ENCODE data around the gene PAQR6. TPM values are rescaled to one million over a fixed set of nuclear protein-coding genes. Genes with fewer than 3 reads are reported as not detected.

Gene PAQR6
- total and polyA plus RNA-seq, 2 of the 4 experiments (the other 2 are of a cell fraction) = under 0.01 to 0.67 TPM

DNA sequence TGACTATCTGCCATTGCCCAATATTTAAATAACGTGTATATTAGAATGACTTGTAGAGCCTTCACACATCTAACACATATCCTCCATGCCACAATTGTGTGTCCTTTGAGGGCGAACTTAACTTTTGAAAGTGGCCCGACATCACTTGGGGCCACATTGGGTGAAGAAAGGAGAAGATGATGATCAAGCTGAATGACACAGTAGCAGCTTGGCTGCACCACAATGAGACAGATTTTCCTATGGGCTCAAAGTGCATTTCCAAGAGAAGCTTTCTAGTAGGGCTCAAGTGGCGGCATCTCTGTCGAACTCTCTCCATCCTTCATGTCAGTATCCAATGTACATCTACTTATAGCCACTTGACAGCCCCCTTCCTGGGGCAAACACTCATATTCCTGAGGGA lies 9.6 kb downstream of the PAQR6 start:
- no peak overlapping the region for H3K4me2 ChIP-seq (ENCODE audit: low read depth, low read length)
- TF ChIP-seq CEBPB (IDR thresholded peaks at IDR 0.05; ENCODE audit: low read depth, low read length) = no peak
- TF ChIP-seq POLR2A (IDR thresholded peaks at IDR 0.05; ENCODE audit: low read depth, low read length) = no peak
- no peak for TF ChIP-seq SMC3 (IDR thresholded peaks at IDR 0.05; ENCODE audit: low read depth, low read length)
- TF ChIP-seq MAFK (IDR thresholded peaks at IDR 0.05; ENCODE audit: low read depth, low read length) = no peak
- no peak for TF ChIP-seq BHLHE40 (IDR thresholded peaks at IDR 0.05; ENCODE audit: low read depth, low read length)
- TF ChIP-seq, protein P1, sequence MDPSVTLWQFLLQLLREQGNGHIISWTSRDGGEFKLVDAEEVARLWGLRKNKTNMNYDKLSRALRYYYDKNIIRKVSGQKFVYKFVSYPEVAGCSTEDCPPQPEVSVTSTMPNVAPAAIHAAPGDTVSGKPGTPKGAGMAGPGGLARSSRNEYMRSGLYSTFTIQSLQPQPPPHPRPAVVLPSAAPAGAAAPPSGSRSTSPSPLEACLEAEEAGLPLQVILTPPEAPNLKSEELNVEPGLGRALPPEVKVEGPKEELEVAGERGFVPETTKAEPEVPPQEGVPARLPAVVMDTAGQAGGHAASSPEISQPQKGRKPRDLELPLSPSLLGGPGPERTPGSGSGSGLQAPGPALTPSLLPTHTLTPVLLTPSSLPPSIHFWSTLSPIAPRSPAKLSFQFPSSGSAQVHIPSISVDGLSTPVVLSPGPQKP (IDR thresholded peaks at IDR 0.05; ENCODE audit: borderline replicate concordance, low read depth, low read length) = no peak
- TF ChIP-seq CHD1 (IDR thresholded peaks at IDR 0.05; ENCODE audit: low read depth, low read length) = no peak
- no peak for TF ChIP-seq RAD21 (IDR thresholded peaks at IDR 0.05; ENCODE audit: low read length)
- TF ChIP-seq FOS (IDR thresholded peaks at IDR 0.05; ENCODE audit: low read depth, low read length) = no peak
- no peak for TF ChIP-seq MXI1 (IDR thresholded peaks at IDR 0.05; ENCODE audit: borderline replicate concordance, low read depth, low read length)
- TF ChIP-seq, protein P2, sequence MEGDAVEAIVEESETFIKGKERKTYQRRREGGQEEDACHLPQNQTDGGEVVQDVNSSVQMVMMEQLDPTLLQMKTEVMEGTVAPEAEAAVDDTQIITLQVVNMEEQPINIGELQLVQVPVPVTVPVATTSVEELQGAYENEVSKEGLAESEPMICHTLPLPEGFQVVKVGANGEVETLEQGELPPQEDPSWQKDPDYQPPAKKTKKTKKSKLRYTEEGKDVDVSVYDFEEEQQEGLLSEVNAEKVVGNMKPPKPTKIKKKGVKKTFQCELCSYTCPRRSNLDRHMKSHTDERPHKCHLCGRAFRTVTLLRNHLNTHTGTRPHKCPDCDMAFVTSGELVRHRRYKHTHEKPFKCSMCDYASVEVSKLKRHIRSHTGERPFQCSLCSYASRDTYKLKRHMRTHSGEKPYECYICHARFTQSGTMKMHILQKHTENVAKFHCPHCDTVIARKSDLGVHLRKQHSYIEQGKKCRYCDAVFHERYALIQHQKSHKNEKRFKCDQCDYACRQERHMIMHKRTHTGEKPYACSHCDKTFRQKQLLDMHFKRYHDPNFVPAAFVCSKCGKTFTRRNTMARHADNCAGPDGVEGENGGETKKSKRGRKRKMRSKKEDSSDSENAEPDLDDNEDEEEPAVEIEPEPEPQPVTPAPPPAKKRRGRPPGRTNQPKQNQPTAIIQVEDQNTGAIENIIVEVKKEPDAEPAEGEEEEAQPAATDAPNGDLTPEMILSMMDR (conservative IDR thresholded peaks at IDR 0.05; ENCODE audit: low read depth, low read length) = no peak
- TF ChIP-seq, protein P3, sequence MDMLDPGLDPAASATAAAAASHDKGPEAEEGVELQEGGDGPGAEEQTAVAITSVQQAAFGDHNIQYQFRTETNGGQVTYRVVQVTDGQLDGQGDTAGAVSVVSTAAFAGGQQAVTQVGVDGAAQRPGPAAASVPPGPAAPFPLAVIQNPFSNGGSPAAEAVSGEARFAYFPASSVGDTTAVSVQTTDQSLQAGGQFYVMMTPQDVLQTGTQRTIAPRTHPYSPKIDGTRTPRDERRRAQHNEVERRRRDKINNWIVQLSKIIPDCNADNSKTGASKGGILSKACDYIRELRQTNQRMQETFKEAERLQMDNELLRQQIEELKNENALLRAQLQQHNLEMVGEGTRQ (IDR thresholded peaks at IDR 0.05; ENCODE audit: low read depth, low read length) = no peak
- TF ChIP-seq NFE2L2 (IDR thresholded peaks at IDR 0.05; ENCODE audit: low read depth, low read length) = no peak
- no peak for TF ChIP-seq RFX5 (IDR thresholded peaks at IDR 0.05; ENCODE audit: low read depth, low read length)
- TF ChIP-seq RCOR1 (IDR thresholded peaks at IDR 0.05; ENCODE audit: insufficient replicate concordance, low read length) = no peak
- TF ChIP-seq MAZ (IDR thresholded peaks at IDR 0.05; ENCODE audit: borderline replicate concordance, low read depth, low read length) = no peak
- DNase-seq (no peak), ATAC-seq (ENCODE audit: low read depth) (no peak)
- no TSS peak for BruUV-seq (replicated peaks)
- peaks cover 37% of the 10 kb centered on the region for H3K36me3 ChIP-seq (ENCODE audit: control insufficient read depth, insufficient read depth, low read length)
- H3K4ac ChIP-seq (ENCODE audit: low read depth, low read length) = no peak overlapping the region
- no peak overlapping the region for H2AFZ ChIP-seq (replicated peaks; ENCODE audit: low read length, poor library complexity)
- peaks cover 7% of the 10 kb centered on the region; the same call in 1 of the 2 replicates for H4K20me1 ChIP-seq (ENCODE audit: insufficient read depth, low read length)
- dilution Hi-C loops (cut with HindIII; ENCODE audit: low sequenced_read_pairs, unreplicated experiment) (no loop called here), intact Hi-C loops (cut with micrococcal nuclease) (no loop called here), in situ Hi-C loops (cut with MboI; ENCODE audit: low sequenced_read_pairs) (no loop called here)
- H3K18ac ChIP-seq (ENCODE audit: low read depth, low read length) = no peak overlapping the region
- no peaks in the 10 kb centered on the region for H3K9me3 ChIP-seq (ENCODE audit: control insufficient read depth, insufficient read depth, low read length)
- H3K14ac ChIP-seq (replicated peaks; ENCODE audit: low read depth, low read length) = no peak overlapping the region
- no peak overlapping the region for H3K56ac ChIP-seq (ENCODE audit: extremely low read depth, insufficient read depth, low read length)
- no peak overlapping the region for H2AK5ac ChIP-seq (ENCODE audit: low read depth, low read length)
- H2BK120ac ChIP-seq (ENCODE audit: low read depth, low read length) = no peak overlapping the region
- H3K23ac ChIP-seq (ENCODE audit: low read depth, low read length) = no peak overlapping the region
- no peak overlapping the region for H4K5ac ChIP-seq (ENCODE audit: low read depth, low read length)
- CTCF ChIA-PET = no interaction called here
- no peak overlapping the region for H2BK15ac ChIP-seq (ENCODE audit: low read depth, low read length)
- no peak overlapping the region for H2BK20ac ChIP-seq (ENCODE audit: low read depth, low read length)
- H3K9me1 ChIP-seq (ENCODE audit: insufficient read depth, low read length) = peaks cover 11% of the 10 kb centered on the region; the same call in 1 of the 2 replicates
- 93% methylated on average over 2 of the region's 5 CpGs; no CpG with 5 or more reads in 1 of the 2 experiments for WGBS, 2 experiments (ENCODE audit: extremely low coverage in 2 of 2, insufficient read length in 1 of 2)
- H4K91ac ChIP-seq (ENCODE audit: insufficient read depth, low read depth, low read length) = no peak overlapping the region
- H3K79me1 ChIP-seq (ENCODE audit: low read depth in 1 of 2, low read length in 2 of 2) = peaks cover 0 to 6% of the 10 kb centered on the region in 2 experiments; a peak in 2 of 4 replicates
- no peak overlapping the region for H2AK9ac ChIP-seq (replicated peaks; ENCODE audit: low read depth, low read length, poor library complexity)
- H3K27me3 ChIP-seq (ENCODE audit: control insufficient read depth, insufficient read depth, low read length) = no peaks in the 10 kb centered on the region
- H3K9ac ChIP-seq (ENCODE audit: low read depth, low read length) = no peak overlapping the region
- no peak overlapping the region for H3K27ac ChIP-seq (ENCODE audit: insufficient read depth, low read length)
- POLR2A ChIA-PET (ENCODE audit: unreplicated experiment) = no interaction called here
- H3K4me1 ChIP-seq (ENCODE audit: control insufficient read depth, insufficient read depth, low read length) = peaks cover 6% of the 10 kb centered on the region
- no peak overlapping the region for H2BK5ac ChIP-seq (ENCODE audit: low read depth, low read length, poor library complexity, severe bottlenecking)
- no peak overlapping the region for H4K8ac ChIP-seq (ENCODE audit: low read depth in 2 of 2, low read length in 2 of 2)
- H3K4me3 ChIP-seq (ENCODE audit: insufficient read depth, low read depth, low read length) = no peak overlapping the region
